ENCODE results near the gene NFIA. TPM values are rescaled to one million over a fixed set of nuclear protein-coding genes. Genes with fewer than 3 reads are reported as not detected.

The NFIA gene
- total RNA-seq, 1 experiment from 2014 or later: 38.6 TPM

DNA sequence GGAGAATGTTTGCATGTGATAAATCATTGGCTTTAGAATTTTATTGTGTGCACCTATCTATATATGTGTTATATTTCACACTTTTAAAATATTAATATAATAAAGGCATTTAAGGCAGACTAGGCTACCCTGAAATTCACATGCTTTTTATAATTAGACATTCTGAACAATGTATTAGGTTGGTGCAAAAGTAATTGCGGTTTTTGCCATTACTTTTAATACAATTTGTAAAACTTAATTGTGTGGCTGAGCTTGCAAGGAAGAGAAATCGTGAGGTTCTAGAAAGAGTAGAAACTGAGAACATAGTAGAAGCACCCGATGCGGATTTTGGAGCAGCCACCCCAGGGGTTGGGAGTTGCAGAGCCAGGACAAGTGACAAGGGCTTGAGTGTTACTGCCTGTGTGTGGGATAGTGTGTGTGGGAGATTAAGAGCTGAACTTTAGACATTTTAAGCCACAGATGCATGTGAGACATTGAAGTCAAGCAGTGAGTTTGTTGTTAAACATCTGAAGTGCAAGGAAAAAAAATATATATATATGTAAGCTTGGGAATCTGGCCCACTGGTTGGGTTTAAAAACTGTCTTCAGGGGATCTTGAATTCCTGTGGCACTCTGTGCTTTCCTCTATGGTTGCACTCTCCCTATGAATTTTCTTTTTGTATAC is 398.0 kb downstream of the NFIA start:
- no peaks in the 10 kb centered on the region for H3K4me1 Mint-ChIP-seq (ENCODE audit: low read depth, unreplicated experiment)
- H3K9me3 Mint-ChIP-seq (ENCODE audit: low read depth, unreplicated experiment): no peaks in the 10 kb centered on the region
- CTCF ChIA-PET: interaction anchor here (0.7 kb wide), 1 partner anchor 645 kb away, joined by 4 read pairs; no protein-coding TSS in a partner anchor
- intact Hi-C loops (cut with micrococcal nuclease; ENCODE audit: unreplicated experiment): no loop called here
- DNase-seq: no peak
- H3K27me3 Mint-ChIP-seq (ENCODE audit: unreplicated experiment): peaks cover 19% of the 10 kb centered on the region
- H3K4me3 Mint-ChIP-seq (ENCODE audit: low read depth, unreplicated experiment): no peak overlapping the region
- H3K36me3 Mint-ChIP-seq (ENCODE audit: insufficient read depth, unreplicated experiment): no peaks in the 10 kb centered on the region
- no peak overlapping the region for H3K27ac Mint-ChIP-seq (ENCODE audit: unreplicated experiment)
- BruUV-seq (replicated peaks): no TSS peak
- TF ChIP-seq, protein P1, sequence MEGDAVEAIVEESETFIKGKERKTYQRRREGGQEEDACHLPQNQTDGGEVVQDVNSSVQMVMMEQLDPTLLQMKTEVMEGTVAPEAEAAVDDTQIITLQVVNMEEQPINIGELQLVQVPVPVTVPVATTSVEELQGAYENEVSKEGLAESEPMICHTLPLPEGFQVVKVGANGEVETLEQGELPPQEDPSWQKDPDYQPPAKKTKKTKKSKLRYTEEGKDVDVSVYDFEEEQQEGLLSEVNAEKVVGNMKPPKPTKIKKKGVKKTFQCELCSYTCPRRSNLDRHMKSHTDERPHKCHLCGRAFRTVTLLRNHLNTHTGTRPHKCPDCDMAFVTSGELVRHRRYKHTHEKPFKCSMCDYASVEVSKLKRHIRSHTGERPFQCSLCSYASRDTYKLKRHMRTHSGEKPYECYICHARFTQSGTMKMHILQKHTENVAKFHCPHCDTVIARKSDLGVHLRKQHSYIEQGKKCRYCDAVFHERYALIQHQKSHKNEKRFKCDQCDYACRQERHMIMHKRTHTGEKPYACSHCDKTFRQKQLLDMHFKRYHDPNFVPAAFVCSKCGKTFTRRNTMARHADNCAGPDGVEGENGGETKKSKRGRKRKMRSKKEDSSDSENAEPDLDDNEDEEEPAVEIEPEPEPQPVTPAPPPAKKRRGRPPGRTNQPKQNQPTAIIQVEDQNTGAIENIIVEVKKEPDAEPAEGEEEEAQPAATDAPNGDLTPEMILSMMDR (IDR thresholded peaks at IDR 0.05; ENCODE audit: unreplicated experiment): no peak

DNA sequence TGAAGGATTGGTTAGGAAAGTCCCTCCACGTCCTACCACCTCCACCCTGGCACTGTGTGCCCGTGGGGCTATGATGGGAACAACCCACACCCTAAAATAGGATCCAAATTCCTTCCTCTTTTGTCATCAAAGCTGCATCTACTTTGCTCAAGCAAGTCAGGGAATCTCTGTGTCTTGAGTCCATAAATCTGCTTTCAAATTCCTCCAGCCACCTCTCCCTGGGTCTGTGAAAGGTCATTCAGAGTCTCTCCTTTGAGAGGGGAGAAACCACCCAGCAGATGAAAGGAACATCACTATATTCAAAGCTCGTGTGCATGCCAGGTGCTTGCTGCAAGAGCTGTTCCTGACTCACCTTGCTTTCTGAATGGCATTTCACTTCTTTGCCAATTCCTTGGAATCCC is 399.0 kb downstream of the NFIA start:
- TF ChIP-seq, protein P1 (IDR thresholded peaks at IDR 0.05; ENCODE audit: unreplicated experiment): no peak
- no peak overlapping the region for H3K4me3 Mint-ChIP-seq (ENCODE audit: low read depth, unreplicated experiment)
- intact Hi-C loops (cut with micrococcal nuclease; ENCODE audit: unreplicated experiment): no loop called here
- H3K36me3 Mint-ChIP-seq (ENCODE audit: insufficient read depth, unreplicated experiment): no peaks in the 10 kb centered on the region
- H3K4me1 Mint-ChIP-seq (ENCODE audit: low read depth, unreplicated experiment): no peaks in the 10 kb centered on the region
- CTCF ChIA-PET: no interaction called here
- no peak for DNase-seq
- no TSS peak for BruUV-seq (replicated peaks)
- no peaks in the 10 kb centered on the region for H3K9me3 Mint-ChIP-seq (ENCODE audit: low read depth, unreplicated experiment)
- peaks cover 19% of the 10 kb centered on the region for H3K27me3 Mint-ChIP-seq (ENCODE audit: unreplicated experiment)
- H3K27ac Mint-ChIP-seq (ENCODE audit: unreplicated experiment): no peak overlapping the region

DNA sequence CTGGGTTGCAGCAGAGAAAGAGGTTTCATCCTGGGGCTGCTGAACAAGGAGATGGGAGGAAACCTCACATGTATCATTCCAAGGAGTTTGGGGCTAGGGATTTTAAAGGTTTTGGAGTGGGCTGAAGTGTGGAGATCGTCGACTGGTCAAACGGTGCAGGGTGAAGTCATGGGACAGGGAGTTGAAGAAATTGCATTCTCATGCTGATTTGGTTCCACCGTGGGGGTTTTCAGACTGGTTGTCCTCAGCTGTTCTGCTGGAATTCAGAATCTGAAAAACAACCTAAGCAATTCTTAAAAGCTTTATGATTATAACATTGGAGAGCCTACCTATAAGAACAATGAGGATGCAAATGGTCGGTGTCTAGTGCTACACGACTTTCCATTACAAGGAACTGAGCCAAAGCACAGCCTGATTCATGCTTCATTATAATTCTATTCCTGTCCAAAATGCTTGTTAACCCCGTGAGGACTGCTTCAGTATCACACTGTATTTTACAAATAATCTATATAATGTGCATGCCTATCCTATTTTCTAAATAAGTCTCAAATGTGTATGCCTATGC is 399.9 kb downstream of the NFIA start:
- Mint-ChIP-seq H3K36me3 (ENCODE audit: insufficient read depth, unreplicated experiment) (no peaks in the 10 kb centered on the region), H3K9me3 (ENCODE audit: low read depth, unreplicated experiment) (no peaks in the 10 kb centered on the region), H3K4me1 (ENCODE audit: low read depth, unreplicated experiment) (no peaks in the 10 kb centered on the region), H3K27me3 (ENCODE audit: unreplicated experiment) (peaks cover 19% of the 10 kb centered on the region), H3K27ac (ENCODE audit: unreplicated experiment) (no peak overlapping the region), H3K4me3 (ENCODE audit: low read depth, unreplicated experiment) (no peak overlapping the region)
- no TSS peak for BruUV-seq (replicated peaks)
- intact Hi-C loops (cut with micrococcal nuclease; ENCODE audit: unreplicated experiment): no loop called here
- CTCF ChIA-PET: no interaction called here
- TF ChIP-seq, protein P1 (IDR thresholded peaks at IDR 0.05; ENCODE audit: unreplicated experiment): no peak
- no peak for DNase-seq

DNA sequence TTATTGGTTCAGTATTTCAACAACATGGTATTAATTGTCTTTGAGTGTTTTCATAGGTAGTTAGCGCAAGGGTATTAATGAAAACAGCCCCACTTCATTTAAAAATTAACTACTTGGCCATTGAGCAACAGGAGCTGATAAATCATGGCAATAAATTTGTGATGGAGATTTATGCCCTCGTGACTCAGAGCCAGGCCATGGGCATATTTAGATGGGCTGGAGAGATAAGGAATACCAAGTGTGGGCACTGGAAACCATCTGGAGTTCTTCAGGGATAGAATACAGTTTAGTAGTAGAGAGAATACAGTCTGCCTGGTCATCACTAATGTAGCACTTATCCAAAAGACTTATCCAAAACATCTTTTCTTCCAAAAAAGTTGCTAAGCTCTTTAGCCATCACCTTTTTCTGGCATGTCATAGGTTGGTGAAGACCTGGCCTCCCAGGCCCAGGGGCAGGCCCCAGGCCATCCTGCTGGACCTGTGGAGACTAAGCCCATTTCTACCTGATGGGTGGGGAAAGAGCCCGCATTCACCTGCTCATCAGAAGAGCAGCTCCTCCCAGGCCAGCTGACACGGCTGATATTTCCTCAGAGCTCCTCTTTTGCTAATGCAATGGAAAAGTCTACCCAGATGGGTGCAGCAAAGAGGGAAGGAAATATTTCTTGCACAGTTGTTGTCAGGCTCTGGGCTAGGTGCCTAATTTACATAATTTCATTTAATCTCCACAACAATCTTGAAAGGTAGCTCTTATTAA is 404.6 kb downstream of the NFIA start:
- H3K36me3 Mint-ChIP-seq (ENCODE audit: insufficient read depth, unreplicated experiment): no peaks in the 10 kb centered on the region

More for the DNA sequence above, 404.6 kb downstream of the NFIA start:
- no peak overlapping the region for H3K4me3 Mint-ChIP-seq (ENCODE audit: low read depth, unreplicated experiment)
- CTCF ChIA-PET: no interaction called here
- no peaks in the 10 kb centered on the region for H3K9me3 Mint-ChIP-seq (ENCODE audit: low read depth, unreplicated experiment)
- no peak overlapping the region for H3K27ac Mint-ChIP-seq (ENCODE audit: unreplicated experiment)
- intact Hi-C loops (cut with micrococcal nuclease; ENCODE audit: unreplicated experiment): no loop called here
- BruUV-seq (replicated peaks): no TSS peak
- no peaks in the 10 kb centered on the region for H3K4me1 Mint-ChIP-seq (ENCODE audit: low read depth, unreplicated experiment)
- TF ChIP-seq, protein P1 (IDR thresholded peaks at IDR 0.05; ENCODE audit: unreplicated experiment): no peak
- peaks cover 19% of the 10 kb centered on the region for H3K27me3 Mint-ChIP-seq (ENCODE audit: unreplicated experiment)
- no peak for DNase-seq

All from Calu3 (cell line).